Activated T-helper 1 cell treated with anti-CD3 and anti-CD28 coated beads, Interleukin-2, amount 50 U/mL, for 16 hours (primary cell): Measurements from ENCODE around the gene MPND.
A peak's percentile ranks its signal among the peaks of the same experiment; 100 is the strongest.

Experiments used
- DNase-seq, 2 donors: peaks; one replicate each; pipeline ENCODE4 v3.0.0-alpha.2; 2020; ENCODE audit warnings: low read depth in 1 of 2, low spot score in 1 of 2

The MPND gene, protein sequence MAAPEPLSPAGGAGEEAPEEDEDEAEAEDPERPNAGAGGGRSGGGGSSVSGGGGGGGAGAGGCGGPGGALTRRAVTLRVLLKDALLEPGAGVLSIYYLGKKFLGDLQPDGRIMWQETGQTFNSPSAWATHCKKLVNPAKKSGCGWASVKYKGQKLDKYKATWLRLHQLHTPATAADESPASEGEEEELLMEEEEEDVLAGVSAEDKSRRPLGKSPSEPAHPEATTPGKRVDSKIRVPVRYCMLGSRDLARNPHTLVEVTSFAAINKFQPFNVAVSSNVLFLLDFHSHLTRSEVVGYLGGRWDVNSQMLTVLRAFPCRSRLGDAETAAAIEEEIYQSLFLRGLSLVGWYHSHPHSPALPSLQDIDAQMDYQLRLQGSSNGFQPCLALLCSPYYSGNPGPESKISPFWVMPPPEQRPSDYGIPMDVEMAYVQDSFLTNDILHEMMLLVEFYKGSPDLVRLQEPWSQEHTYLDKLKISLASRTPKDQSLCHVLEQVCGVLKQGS

DNA sequence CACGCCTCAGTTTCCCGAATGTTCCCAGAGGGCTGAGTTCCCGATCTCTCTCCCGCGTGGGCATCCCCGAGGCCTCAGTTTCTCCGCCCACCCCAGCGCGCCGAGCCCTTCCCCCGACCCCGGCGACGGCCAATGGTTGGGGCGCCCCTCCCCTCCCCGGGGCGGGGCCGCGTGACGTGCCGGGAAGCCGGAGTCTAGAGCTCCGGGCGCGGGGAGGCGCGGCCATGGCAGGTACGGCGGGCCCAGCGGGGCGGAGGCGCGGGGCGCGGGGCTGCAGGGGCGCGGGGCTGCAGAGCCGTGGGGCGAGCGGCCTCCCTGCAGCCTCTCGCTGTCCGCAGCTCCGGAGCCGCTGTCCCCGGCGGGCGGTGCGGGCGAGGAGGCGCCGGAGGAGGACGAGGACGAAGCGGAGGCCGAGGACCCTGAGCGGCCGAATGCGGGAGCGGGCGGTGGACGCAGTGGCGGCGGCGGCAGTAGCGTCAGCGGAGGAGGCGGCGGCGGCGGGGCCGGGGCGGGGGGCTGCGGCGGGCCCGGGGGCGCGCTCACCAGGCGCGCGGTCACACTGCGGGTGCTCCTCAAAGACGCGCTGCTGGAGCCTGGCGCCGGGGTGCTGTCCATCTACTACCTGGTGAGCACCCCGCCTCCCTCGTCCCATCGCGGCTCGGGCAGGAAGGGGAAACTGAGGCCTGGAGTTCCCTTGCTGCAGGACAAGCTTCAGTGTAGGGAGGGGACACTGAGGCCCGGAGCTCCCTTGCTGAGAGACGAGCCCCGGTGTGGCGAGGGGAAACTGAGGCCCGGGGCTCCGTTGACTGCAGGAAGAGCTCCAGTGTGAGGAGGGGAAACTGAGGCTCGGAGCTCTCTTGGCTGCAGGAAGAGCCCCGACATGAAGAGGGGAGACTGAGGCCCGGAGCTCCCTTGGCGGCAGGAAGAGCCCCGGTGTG is at the start of gene MPND:
Gene MPND, plus strand, starts transcription at position 193 of the 938 bp plus-strand sequence. Its CDS starts 32 bp downstream, at position 225.
- DNase-seq = peak; percentile 86 to 88

DNA sequence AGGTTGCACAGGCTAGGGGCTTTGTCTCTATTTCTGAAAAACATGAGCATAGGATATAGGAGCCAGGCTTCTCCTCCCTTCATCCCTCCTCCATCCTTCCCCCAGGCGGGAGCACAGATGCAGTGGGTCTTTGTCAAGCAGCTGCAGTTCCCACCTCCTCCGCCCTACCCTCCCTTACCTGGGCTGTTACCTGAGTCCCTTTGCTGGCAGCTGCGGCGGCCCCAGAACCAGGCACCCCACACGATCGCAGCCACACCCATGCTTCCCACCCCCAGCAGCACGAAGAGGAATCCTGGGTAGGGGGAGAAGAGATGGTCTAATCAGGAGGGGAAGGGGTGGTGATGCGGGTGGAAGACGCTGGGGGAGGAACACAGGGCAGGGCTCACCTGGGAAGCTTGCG is 49.0 kb upstream of the MPND start:
- no peak for DNase-seq

- DNase-seq = no peak
These were observed 47.2 kb upstream of the MPND start for GRCh38 chr19:4295972-4296771.

DNA sequence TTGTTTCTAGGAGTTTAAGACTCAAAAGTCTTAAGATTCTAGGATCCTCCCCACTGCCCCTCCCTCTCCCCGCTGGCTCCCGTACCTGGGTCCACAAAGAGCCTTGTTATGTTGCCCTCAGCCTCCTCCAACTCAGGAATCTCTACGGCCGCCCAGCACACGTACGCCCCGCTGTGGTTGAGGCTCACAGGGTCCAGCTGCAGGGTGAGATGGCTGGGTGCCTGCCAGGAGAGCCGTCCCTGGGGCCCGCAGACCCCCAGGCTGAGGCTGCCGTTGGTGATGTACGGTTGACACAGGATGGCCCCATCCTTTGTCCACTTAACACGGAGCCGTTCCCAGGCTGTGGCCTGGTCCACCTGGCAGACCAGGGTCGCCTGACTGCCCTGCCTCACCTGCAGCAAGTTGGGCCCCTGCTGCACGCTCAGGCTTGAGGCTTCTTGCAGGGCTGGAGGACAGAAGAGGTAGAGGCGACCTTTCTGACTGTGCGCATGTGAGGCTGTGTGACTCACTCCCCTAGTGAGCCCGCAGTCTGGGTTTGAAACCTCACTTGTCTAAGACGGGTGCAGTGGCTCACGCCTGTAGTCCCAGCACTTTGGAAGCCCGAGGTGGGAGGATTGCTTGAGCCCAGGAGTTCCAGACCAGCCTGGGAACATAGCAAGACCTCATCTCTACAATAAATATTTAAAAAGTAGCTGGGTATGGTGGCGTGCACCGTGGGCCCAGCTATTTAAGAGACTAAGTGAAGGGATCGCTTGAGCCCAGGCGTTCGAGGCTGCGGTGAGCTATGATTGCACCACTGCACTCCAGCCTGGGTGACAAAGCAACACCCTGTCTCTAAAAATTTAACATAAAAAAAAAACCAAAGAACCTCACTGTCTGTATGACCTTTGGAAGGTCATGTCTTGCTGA is 45.2 kb upstream of the MPND start:
- no peak for DNase-seq

- no peak for DNase-seq
These were observed 44.4 kb upstream of the MPND start for GRCh38 chr19:4298810-4299550.

DNA sequence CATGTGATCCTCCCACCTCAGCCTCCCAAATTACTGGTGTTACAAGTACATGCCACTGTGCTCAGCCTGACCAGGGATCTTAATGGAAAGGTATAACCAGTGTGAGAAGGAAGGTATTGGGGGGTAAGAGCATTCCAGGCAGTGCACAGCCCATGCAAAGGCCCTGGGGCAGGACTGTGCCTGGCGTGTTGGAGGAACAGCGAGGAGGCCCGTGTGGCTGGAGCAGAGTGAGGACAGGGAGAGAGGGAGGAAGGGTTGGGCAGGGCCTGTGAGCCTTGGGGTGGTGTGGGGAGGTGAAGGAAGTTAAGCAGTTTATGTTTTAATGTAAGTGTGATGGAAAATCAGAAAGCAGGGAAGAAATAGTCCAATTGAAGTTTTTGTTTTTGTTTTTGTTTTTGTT is 42.8 kb upstream of the MPND start:
- DNase-seq = no peak

- no peak for DNase-seq
These were observed 41.6 kb upstream of the MPND start for GRCh38 chr19:4301590-4302242.

- no peak for DNase-seq
These were observed 41.1 kb upstream of the MPND start, which contains the start of gene TMIGD2 for GRCh38 chr19:4302243-4302640. TSS of gene TMIGD2 (minus strand) at chr19:4302389. CDS start at chr19:4302385, 4 bp downstream.

- DNase-seq = no peak
These were observed 39.4 kb upstream of the MPND start for GRCh38 chr19:4303819-4304537.

DNA sequence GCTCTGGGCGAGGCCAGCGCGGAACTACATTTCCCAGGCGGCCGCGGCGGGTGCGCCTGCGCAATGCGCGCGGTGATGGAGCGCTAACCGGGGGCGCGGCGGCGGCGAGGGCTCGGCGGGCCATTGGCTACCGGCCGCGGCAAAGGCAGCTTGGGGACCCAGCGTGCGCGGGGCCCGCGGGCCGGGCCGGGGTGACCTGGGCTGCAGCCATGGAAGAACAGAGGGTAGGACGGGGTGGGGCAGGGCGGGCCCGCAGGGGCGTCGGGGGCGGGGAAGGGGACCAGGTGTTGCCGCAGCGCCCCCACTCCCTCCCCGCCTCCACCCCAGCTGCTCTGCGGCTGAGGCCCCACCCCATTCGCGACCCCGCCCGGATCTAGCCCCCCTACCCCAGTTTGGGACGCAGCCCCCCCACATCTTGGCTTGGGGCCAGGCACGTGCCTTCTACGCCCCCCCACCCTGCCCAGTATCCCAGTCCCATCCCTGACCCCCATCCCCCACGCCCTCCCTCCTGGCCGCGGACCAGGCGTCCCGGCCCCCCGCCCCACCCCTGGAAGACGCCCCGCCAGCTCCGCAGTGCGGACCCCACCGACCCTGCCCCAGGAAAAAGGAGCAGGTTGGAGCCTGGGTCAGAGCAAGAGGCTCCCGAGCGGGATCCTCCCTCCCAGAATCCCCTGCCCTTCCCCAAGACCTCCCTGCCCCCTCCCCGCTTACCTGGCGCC is 38.7 kb upstream of the MPND start, which contains the start of gene FSD1:
Gene FSD1, plus strand, starts transcription at position 61 of the 719 bp plus-strand sequence. Its CDS starts 149 bp downstream, at position 210.
- peak in 1 of 2 donors; percentile 36 for DNase-seq

DNA sequence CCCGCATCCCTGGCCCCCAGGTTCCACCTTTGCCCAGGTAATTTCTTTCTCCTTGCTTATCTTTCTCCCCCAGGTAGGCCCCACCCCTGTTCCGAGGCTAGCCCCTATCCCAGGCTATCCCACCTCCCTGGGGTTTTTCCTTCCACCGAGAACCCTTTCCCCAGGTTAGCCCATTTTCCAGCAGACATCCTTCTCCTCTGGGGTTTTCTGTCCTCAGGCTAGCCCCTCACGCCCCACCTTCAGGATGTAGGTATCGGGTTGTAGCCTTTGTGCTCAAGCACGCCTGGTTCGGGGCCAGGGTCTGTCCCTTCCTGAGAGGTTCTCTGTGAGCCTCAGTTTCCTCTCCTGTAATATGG is 38.1 kb upstream of the MPND start:
- no peak for DNase-seq

DNA sequence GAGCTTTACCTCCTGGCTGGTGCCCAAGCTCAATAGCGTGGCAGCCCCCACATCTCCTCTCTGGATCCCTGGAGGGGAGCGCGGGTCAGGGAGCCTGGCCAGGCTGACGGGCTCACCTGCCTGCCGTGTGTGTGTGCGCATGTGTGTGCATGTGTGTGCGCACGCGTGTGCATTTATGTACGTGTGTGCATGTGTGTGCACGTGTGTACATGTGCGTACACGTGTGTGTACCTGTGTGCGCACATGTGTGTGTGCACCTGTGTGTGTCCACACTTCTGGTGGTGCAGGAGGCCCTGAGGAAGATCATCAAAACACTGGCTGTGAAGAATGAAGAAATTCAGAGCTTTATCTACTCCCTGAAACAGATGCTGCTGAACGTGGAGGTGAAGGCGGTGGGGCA is 37.7 kb upstream of the MPND start:
- no peak for DNase-seq

- no peak for DNase-seq
These were observed 32.9 kb upstream of the MPND start for GRCh38 chr19:4310247-4311121.

DNA sequence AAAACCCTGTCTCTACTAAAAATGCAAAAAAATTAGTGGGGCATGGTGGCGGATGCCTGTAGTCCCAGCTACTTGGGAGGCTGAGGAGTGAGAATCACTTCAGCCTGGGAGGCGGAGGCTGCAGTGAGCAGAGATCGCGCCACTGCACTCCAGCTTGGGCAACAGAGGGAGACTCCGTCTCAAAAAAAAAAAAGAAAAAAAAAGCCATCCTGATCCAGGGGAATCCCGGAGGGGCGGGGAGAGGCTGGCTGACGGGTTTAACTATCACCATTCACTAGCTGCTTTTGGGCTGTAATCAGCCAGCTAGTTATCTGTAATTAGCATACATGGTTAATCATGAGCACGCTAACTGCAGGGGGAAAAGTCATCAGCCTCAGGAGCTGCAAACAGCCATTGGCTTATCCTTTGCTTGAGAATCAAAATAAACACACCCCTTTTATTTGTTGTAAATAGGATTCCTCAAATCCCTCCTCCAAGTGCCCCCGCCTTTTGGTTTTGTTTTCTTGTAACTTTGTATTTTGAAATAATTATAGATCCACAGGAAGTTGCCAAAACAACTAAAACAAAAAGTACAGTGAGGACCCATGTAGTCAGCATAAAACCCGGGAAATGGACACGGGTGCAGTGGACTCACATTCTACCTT is 29.4 kb upstream of the MPND start:
- DNase-seq = no peak

- no peak for DNase-seq
These were observed 26.4 kb upstream of the MPND start for GRCh38 chr19:4316956-4317355.

GRCh38 chr19:4318460-4318859 is 24.9 kb upstream of the MPND start:
- no peak for DNase-seq
